GM19023 (cell line): Measurements from ENCODE around the gene ZNF771.

Source experiments
- ATAC-seq: cut with Tn5 transposase; IDR thresholded peaks from one replicate; pipeline ENCODE4 v1.9.1; 2021; ENCODE audit warnings: mild to moderate bottlenecking, moderate library complexity; ENCODE audit not compliant: unreplicated experiment

ZNF771 gene

DNA sequence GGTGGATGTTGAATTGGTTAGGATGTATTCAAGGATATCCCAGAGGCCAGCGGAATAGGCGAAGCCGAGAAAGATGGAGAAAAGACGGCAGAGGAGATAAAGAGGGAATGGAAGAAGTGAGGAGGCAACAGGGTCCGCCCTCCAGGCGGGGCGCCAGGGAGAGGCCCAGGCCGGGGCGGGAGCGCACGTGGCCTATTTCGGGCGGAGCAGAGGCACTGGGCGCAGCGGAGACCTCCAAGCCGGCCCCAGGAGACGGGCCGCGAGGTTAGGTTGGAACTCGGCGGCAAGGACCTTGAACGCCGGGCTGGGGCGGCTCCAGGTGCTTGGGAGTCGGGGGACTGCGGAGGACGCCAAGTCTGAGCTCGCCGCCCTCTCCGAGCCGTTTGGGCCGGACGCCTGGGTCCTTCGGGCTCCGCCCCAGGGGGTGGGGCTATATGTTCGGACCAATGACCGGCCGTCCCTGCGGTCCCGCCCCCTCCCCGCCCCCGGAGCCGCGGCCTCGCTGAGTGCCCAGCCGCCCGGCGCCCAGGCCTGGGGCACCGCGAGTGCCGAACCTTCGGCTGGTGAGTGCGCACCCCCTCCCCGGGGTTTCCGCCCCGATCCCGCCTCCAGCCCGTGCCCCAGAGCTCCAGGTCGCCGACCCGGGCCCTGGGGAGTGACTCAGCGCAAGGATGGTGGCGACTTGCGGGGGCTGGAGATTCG is at the start of gene ZNF771:
TSS of gene ZNF771 (plus strand) at position 505 of the 702 bp plus-strand sequence. CDS start 448 bp downstream, outside the sequence.
- ATAC-seq: peak; percentile 77

DNA sequence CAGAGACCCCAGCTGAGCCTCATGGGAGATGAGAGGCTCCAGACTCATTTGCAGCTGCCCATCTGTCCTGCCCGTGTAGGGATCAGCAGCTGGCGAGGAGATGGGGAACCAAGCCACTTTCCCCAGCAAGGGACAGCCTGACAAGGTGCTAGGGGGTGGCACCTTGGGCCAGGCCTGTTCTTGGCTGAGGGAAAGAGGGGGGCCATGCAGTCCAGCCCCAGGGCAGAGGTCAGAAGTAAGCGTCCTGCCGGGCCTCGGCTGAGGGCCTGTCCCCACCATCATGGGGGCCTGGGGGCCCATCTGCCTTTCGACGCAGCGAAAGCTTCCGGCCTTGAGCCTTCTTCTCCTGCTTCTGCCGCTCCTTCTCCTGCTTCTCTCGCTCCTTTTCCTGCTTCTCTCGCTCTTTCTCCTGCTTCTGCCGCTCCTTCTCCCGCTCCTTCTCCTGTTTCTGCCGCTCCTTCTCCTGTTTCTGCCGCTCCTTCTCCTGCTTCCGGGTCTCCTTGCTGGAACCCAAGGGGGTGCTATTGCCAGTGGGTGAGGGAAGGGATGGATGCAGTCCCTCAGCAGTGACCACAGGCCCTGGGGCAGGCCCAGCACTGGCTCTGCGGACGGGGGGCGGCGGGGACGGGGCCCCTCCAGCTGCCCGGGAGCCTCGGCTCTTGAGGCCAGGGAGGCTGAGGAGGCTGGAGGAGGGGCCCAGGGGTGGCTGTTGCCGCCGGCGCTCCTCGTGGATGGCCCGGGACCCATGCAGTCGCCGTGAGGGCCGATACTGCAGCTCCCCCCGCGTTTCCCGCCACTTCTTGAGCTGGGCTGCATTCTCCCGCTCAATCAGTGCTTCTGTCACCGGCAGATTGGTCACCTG is 49.5 kb upstream of the ZNF771 start:
- no peak for ATAC-seq

DNA sequence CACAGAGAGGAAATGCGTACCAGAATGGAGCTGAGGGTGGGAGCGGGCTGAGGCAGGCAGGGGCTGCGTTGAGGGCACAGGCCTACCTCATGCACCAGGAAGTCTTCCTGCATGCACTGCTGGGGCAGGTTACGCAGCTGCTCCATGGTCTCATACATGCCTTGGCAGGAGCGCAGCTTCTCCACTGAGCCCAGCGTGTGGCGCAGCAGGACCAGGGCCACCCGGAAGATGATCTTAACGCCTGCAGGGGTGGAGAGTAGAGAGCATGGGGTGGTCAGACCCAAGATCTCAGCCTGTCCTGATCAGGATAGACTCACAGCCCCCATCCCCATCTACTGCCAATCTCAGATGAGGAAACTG is 48.8 kb upstream of the ZNF771 start:
- no peak for ATAC-seq

DNA sequence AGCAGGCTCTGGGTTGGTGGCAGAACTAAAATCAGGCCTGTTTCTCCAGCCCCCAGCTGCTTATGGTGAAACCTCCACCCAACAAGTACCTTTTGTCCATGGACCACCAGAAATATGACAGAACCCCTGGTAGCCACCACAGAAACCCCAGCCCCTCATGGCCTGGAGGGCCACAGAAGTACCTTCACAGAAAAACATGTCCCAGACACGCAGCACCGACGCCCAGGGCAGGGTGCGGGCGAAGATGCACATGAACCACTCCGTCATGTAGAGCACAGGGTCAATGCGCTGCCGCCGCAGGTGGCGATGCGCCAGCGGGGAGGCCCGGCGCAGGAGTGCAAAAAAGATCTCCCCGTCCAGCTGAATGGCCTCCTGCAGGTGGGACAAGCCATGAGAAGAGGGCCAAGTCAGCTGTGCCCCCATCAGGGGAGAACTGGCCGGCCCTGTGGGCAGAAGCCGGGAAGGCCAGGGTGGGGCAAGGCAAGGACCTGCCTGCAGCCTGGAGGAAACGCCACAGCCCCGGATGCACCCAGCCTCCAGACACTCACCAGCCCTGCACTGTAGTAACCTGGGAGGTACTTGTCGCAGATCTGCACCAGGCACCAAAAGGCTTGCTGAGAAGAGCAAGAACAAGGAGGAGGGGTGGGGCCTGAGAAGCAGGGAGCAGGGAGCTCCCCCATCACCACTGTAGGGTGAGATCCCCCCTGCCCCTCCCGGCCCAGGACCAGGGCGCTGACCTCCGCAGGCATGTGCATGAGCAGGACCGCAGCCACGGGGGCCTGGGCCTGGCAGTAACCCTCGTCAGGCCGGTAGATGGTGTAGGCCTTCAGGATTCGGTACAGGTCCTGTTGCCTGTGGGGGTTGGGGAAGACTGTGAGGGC is 48.2 kb upstream of the ZNF771 start:
- ATAC-seq: no peak

DNA sequence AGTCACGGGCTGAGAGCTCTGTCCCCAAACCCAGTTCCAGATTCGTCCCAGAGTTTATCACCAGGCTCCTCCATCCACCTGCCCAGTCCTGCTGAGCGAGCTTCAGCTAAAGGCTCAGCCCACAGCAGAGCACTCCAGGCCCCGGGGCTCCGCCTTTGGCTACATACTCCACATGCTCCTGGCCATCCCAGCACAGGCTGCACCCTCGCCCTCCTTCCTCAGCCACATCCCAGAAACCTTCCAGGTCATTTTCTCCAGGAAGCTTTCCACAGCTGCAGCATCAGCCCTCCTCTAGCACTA is 47.6 kb upstream of the ZNF771 start:
- ATAC-seq: no peak

DNA sequence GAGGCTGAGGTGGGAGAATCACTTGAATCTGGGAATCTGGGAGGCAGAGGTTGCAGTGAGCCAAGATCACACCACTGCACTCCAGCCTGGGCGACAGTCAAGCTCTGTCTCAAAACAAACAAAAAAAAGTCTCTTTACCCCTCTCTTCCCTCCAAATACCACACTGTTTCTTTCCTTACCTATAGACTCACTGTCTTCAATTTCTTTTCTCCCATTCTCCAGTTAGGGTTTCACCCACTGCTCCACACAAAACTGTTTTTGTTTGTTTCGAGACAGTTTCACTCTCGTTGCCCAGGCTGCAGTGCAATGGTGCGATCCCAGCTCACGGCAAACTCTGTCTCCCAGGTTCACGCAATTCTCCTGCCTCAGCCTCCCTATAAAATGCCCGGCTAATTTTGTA is 46.2 kb upstream of the ZNF771 start:
- ATAC-seq: no peak

DNA sequence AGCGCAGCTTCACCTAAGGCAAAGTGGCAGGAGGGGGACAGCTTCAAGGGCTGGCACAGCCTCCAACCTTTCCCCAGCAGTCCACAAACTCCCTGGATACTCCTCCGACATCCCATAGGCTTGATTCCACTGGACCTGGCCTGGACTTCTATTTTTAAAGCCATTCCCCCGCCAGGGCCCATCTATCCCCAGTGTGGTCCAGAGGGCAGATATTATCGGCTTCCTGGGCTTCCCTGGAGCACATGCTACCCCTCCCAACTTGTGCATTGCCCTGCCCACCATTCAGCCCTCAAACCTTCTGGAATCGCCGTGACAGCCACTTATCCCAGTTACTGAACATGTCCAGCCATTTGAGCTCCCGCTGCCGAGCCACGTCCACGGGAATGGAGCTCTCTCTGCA is 42.2 kb upstream of the ZNF771 start:
- ATAC-seq: no peak

DNA sequence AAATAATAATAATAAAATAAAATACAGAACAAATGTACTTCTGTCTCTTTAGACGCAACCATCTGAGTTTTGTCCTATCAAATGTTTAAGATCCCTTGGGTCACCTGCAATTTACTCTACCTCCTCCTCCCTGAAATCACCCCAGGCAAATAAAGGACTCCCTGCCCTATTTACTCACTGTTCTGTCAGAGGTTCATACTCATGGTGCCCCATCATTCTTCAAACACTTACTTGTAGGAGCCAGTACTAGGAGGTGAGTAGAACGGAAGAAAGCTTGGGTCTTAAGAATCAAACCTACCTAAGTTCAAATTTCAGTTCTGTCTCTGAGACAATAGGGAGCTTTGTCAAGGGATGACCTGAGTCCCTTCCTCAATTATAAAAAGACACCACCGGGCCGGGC is 40.9 kb upstream of the ZNF771 start:
- no peak for ATAC-seq

DNA sequence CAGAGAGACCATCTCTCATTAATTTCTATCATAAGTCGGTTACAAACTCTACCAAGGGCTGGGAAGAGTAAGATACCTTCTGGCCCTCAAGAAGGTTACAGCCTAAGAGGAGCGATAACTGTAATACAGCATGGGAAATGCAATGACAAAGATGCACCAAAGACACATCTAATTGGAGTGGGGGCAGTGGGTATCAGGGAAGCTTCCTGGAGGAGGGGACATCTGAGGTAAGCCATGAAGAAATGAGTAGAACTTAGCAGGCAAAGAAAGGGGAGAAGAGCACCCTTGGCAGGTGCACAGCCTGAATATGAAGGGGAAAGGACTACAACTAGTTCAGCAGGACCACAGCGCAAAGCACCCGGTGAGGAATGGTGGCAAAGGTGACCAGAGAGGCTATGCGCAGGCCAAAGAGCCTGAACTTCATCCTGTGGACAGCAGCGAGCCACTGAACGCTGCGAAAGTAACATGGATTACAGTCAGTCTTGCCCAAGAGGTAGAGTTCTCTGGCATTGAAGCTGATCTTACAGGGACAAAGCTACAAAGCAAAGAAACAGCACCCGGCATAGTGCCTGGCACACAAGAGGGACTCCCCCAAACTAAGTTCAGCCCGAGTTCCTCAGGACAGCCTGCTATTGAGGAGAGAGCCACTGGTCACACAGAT is 39.9 kb upstream of the ZNF771 start:
- ATAC-seq: no peak

DNA sequence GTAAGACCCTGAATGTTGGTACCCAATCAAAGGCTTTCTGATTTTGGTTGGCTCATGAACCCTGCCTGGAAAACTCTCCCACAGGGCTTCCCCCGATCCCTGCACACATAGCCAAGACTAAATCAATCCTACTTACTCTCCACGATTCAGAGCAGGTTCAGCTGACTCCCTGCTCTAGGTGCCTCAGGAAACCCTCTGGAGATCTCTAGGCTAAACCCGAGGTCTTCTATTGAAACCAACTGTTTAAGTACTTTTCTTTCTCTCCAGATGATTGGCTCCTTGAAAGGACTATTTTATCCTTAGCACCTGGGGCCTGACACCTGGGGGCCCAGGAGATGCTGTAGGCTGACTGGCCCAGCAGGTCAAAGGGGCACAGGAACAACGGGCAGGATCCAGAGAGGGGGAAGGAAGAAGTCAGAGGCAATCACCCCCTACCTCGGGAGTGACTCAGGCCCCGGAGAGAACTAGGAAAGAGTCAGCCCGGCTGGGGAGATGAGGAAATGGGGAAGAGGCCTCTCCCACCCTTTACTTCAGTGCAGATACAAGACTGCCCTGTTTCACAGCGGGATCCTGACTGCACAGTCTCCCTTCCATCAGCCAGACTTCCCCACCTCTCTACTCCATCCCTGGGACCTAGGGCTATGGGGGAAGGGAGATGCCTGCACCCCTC is 39.1 kb upstream of the ZNF771 start:
- no peak for ATAC-seq

DNA sequence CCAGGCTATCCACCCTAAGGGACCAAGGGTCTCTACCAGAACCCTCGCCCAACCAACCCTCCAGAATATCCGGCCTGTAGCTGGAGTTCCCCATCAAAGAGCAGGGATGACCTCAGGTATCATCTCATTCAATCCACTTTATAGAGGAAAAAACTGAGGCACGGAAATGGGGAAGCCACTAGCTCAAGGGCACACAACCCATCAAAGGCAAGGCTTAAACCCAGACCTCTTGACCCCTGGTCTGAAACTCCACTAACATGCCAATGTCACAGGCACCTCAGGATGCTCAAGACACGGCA is 38.7 kb upstream of the ZNF771 start:
- no peak for ATAC-seq

DNA sequence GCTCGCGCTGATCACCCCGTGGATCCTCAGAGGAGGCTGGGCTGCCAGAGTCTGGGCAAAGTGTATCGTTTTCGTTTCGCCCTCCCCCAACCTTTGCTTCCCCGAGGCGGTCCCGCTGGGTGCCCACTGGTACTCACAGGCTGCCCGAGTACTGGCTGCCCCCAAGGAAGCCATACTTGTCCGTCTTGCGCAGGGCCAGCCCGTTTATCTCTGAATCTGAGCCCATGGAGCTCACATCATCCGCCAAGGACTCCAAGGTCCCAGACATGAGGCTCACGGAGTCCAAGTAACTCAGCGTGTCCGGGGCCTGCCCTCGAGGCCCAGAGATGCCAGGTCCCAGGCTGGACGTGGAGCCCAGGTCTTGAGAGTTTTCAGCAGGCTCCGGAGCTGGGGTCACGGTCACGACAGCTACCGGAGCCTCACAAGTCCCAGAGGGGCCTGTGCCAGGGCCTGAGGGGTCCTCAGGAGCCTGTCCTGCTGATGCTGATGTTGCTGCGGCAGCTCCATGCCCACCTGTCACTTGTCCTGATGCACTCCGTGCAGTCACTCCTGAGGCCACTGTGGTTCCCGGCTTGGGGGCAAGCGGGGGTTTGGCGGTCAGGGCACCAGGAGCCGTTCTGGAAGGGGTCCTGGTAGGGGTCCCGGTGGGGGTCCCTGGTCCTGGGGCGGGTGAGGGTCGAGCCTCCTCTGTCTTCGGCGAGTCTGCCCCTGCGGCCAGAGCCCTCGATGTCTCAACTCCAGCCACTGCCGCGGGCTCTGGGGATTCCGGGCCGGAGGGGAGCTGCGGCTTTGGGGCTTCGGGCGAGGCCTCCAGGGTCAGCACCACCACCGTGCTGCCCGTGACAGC is 38.1 kb upstream of the ZNF771 start:
- no peak for ATAC-seq

DNA sequence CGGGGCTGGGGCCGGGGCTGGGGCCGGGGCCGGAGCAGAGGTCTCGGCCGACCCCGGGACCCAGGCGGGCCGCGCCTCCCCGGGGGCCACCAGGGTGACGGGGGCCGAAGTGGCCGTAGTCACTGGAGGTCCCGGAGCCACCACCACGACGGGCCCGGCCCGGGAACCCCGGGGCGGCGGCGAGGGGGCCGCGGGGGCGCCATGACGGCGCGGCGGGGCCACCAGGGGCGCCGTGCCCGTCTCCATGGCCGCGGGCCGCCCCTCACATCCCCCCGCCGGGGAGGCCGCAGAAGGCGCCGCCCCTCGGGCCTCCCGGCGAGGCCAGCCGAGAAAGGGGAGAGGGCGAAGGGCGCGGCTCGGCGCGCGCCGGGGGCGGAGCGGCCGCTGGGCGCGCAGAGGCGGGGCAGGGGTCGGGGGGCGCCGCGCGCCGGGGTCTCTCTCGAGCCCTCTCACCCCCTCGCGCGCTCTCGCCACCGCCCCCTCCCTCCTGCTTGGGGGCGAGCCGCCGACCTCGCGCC is 37.4 kb upstream of the ZNF771 start:
- ATAC-seq: peak; percentile 9

DNA sequence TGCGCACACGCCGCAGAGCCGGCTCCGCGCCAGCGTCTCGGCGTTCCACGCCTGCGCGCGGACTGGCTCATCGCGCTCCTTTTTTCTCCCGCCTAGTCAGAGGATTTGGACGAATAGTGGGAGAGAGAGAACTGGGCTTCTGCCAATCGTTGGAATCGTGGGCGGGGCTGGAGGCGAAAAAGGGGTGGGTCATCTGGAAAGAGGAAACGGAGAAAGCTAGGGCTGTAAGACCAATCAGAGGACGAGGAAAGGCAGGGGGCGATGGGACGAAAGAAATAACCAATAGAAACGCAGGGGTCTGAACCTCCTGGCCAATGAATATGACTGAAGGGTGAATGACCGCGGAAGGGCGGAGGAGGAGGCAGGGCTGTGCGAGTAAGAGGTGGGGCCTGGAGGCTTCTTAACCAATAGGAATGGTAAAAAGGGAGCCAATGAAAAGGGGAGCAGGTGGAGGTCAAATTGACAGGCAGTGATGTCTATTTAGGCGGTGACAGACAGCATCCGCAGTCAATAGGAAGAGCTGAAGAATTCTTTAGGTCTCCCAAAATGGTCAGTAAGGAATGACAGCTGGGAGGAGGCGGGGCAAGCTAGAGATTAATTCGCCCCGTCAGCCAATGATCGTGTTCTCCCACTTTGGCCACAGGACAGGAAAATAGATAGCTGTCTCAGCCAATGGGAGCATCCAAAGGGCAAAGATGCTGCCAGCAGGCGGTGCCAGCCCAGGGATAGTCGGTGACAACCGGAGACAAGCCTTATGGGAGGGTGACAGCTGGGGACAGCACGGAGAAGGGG is 36.8 kb upstream of the ZNF771 start, which contains the start of gene TBC1D10B:
TSS of gene TBC1D10B (minus strand) at position 39 of the 792 bp plus-strand sequence. CDS start 311 bp downstream, outside the sequence.
- ATAC-seq: peak; percentile 84

DNA sequence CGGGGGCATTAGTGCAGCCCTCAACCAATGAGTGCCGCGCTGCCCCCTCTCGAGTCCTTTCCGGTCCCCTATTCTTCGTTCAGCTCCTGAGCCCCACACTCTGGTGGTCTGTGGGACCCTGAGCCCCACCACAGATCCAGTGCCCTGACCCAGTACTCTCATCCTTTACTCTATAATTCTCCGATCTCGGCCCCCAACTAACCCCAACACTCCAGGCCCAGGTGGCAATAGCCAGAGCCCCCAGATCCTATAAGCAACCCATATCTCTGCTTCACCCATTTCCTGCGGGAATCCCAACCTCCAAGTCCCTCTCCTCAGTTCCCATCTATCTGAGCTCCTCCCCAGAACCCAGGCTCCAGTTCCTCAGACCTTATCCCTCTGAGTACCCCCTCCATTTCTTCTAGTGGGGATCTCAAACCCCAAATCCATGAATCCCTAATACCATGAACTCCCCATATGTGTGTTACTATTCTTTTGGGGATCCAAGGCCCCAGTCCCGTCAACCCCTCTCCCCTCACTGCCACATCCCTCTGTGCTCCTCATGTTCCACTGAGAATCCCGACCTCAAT is 36.1 kb upstream of the ZNF771 start:
- ATAC-seq: no peak

DNA sequence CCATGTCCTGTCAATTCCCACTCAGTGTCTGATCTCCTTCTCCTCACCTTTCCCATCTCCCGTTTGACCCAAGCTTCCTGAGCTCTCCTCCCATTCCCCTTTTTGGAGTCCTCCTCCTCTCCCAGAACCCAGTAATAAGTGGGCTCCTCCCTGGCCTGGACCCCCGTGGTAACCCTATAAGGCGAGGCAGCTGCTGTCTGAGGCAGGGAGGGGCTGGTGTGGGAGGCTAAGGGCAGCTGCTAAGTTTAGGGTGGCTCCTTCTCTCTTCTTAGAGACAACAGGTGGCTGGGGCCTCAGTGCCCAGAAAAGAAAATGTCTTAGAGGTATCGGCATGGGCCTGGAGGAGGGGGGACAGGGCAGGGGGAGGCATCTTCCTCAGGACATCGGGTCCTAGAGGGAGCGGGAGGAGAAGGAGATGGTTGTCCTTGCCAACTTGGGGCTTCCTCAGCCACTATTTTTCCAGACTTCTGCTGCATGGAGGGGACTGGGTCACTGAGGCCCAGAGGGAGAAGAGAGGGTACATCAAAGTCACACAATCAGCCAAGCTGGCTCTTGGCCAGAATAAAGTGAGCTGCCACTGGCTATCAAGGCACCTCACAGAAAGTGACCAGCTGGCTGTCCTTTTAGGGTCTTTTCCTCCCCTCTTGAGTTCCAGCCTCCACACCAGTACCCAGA is 35.2 kb upstream of the ZNF771 start:
- ATAC-seq: no peak

DNA sequence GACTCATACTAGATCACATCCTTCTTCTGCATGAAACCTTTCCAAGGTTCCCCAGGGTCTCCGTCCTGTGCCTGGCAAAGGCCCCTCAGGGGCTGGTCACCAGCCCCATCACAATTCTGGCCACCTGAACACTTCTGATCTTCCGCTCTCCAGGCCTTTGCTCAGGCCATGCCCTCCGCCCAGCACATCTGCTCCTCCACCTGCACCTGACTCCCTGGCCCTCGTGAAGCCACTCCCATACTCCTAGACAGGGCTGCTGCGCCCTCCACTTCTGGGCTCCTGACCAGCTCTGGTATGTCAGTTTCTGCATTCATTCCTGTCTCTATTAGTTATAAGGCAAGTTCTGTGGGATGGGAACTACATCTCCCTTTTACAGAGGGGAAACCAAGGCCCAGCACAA is 34.7 kb upstream of the ZNF771 start:
- ATAC-seq: no peak

DNA sequence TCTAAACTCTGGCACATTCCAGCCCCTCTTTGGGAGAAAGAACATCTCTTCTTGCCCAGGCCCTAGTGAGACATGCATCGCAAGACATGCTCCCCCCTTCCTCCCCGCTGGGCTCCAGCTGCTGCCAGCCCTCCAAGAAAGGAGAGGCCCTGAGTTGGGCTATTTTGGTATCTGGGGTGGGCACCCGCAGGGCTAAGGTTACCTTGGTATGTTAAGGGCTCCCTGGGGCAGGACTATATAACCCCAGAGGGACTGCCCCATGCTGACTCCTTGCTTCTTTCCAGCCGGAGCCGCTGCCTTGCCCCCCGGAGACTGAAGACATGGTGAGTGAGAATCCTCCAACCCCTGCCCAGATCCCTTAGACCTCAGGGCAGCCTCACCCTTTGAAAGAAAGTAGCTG is 32.9 kb upstream of the ZNF771 start, which contains the start of gene MYL11:
TSS of gene MYL11 (plus strand) at position 265 of the 400 bp plus-strand sequence. CDS start at position 321, 56 bp downstream.
- no peak for ATAC-seq
